ENCODE measurements around the gene KRTAP4-3. TPM values are rescaled to one million over a fixed set of nuclear protein-coding genes. Genes with fewer than 3 reads are reported as not detected.

KRTAP4-3 gene
- total and polyA plus RNA-seq, 2 of the 8 experiments (the other 6 are each of a cell fraction or from before 2014, with no cell fraction given): not detected

- TF ChIP-seq HDAC6 (IDR thresholded peaks at IDR 0.05; ENCODE audit: low read depth, low read length) (no peak), CEBPB (IDR thresholded peaks at IDR 0.05; ENCODE audit: low read depth, low read length) (no peak), GABPA (IDR thresholded peaks at IDR 0.05; ENCODE audit: borderline replicate concordance, insufficient read depth, low read length) (no peak)
These were observed 40.6 kb downstream of the KRTAP4-3 start (continued) for GRCh38 chr17:41127371-41127770.

All from H1 (cell line).